Mucosa of descending colon (tissue), 3 donors: Measurements from ENCODE around the gene ZNF74. TPM values are rescaled to one million over a fixed set of nuclear protein-coding genes. Genes with fewer than 3 reads are reported as not detected.
"Not testable (repeated sequence)": the region's sequence is repeated elsewhere in the genome, so short reads cannot be mapped to it uniquely, and the experiment has no call there.

ENCODE experiments used
- ATAC-seq: fragments of 200-7000 bp; cut with Tn5 transposase; one replicate; pipeline ENCODE4 v1.9.1; 2020; ENCODE audit warnings: mild to moderate bottlenecking, moderate library complexity
- DNase-seq, 3 donors: peaks; one replicate each; pipeline ENCODE4 v3.0.0-alpha.2; 2020
- H3K36me3 ChIP-seq: fragments of 200-600 bp; one replicate; pipeline ENCODE4 v1.8.0; 2021; ENCODE audit warnings: low read depth, mild to moderate bottlenecking
- H3K4me1 ChIP-seq: fragments of 200-600 bp; one replicate; pipeline ENCODE4 v1.8.0; 2021; ENCODE audit warnings: low read depth, mild to moderate bottlenecking
- H3K4me3 ChIP-seq: fragments of 200-600 bp; one replicate; pipeline ENCODE4 v1.8.0; 2021; ENCODE audit warnings: mild to moderate bottlenecking
- H3K9me3 ChIP-seq: fragments of 200-600 bp; one replicate; pipeline ENCODE4 v1.8.0; 2021; ENCODE audit warnings: mild to moderate bottlenecking
- intact Hi-C, 2 donors: fragments of 100-400 bp; cut with DNase I in 1 of 2; cut with micrococcal nuclease in 1 of 2; formaldehyde crosslinking; loops; one replicate each; pipeline versions ENCODE4 v1.11.0 to v1.11.1; 2022; cut with DNase I, micrococcal nuclease
- total RNA-seq, 3 donors: library from RNA; stranded (reverse); fragmentation: NEBNext Ultra II Directional in 2 of 3; extraction: Animal tissue kit (Norgen Biotek cat#: 25700) in 2 of 3; gene quantifications; one replicate each; pipeline versions ENCODE4 v1.2.1 to v1.2.4, GENCODE V29; 2021 to 2023
- TF ChIP-seq, protein P1 (sequence below): fragments of 200-600 bp; IDR thresholded peaks from one replicate; pipeline ENCODE4 v1.8.0; 2022; ENCODE audit warnings: antibody characterized with exemption, mild to moderate bottlenecking
- donor health status: DM: no; HTN: no; CAD: no; lungs with moderate emphysema.
- donor health status: DM: no; HTN: no; CAD: no.
- donor health status: DM: no; HTN: yes; CAD: no.

ZNF74 gene
- total RNA-seq, 3 donors from 2014 or later: 4.2 to 14.4 (median 4.8) TPM

DNA sequence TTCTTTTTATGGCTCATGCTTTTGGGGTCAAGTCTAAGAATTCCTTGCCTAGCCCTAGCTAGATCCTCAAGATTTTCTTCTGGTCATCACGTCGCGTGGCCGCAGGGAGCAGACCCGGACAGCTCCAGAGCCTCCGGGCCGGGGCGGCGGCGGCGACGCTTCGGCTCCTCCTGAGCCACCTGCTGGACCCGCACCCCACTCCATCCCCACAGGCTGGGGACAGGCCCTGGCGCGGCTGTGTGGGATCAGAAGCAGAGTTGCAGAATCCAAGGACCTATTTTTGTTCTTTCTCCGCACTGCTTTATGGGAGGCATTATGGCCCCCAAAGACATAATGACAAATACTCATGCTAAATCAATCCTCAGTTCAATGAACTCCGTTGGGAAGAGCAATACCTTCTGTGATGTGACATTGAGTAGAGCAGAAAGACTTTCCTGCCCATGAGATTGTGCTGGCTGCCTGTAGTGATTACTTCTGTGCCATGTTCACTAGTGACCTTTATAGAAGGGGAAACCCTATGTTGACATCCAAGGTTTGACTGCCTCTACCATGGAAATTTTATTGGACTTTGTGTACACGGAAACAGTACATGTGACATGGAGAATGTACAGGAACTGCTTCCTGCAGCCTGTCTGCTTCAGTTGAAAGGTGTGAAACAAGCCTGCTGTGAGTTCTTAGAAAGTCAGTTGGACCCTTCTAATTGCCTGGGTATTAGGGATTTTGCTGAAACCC lies 56.0 kb downstream of the ZNF74 start:
- DNase-seq (no peak), ATAC-seq (peak; percentile 79)
- Histone ChIP-seq H3K4me3 (no peak overlapping the region), H3K4me1 (no peaks in the 10 kb centered on the region), H3K36me3 (no peaks in the 10 kb centered on the region), H3K9me3 (no peaks in the 10 kb centered on the region)
- intact Hi-C loops: no loop called here
- TF ChIP-seq, protein P1, sequence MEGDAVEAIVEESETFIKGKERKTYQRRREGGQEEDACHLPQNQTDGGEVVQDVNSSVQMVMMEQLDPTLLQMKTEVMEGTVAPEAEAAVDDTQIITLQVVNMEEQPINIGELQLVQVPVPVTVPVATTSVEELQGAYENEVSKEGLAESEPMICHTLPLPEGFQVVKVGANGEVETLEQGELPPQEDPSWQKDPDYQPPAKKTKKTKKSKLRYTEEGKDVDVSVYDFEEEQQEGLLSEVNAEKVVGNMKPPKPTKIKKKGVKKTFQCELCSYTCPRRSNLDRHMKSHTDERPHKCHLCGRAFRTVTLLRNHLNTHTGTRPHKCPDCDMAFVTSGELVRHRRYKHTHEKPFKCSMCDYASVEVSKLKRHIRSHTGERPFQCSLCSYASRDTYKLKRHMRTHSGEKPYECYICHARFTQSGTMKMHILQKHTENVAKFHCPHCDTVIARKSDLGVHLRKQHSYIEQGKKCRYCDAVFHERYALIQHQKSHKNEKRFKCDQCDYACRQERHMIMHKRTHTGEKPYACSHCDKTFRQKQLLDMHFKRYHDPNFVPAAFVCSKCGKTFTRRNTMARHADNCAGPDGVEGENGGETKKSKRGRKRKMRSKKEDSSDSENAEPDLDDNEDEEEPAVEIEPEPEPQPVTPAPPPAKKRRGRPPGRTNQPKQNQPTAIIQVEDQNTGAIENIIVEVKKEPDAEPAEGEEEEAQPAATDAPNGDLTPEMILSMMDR: no peak

DNA sequence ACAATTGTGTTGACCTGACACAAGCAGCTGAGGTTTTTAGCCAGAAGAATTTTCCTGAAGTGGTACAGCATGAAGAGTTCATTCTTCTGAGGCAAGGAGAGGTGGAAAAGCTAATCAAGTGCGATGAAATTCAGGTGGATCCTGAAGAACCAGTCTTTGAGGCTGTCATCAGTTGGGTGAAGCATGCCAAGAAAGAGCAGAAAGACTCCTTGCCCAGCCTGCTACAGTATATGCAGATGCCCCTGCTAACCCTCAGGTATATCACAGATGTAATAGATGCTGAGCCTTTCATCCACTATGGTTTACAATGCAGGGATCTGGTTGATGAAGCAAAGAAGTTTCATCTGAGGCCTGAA lies 56.6 kb downstream of the ZNF74 start:
- intact Hi-C loops: no loop called here
- TF ChIP-seq, protein P1: no peak
- H3K36me3 ChIP-seq: no peaks in the 10 kb centered on the region
- DNase-seq: no peak
- ATAC-seq: no peak
- H3K4me3 ChIP-seq: no peak overlapping the region
- no peaks in the 10 kb centered on the region for H3K4me1 ChIP-seq
- H3K9me3 ChIP-seq: no peaks in the 10 kb centered on the region

DNA sequence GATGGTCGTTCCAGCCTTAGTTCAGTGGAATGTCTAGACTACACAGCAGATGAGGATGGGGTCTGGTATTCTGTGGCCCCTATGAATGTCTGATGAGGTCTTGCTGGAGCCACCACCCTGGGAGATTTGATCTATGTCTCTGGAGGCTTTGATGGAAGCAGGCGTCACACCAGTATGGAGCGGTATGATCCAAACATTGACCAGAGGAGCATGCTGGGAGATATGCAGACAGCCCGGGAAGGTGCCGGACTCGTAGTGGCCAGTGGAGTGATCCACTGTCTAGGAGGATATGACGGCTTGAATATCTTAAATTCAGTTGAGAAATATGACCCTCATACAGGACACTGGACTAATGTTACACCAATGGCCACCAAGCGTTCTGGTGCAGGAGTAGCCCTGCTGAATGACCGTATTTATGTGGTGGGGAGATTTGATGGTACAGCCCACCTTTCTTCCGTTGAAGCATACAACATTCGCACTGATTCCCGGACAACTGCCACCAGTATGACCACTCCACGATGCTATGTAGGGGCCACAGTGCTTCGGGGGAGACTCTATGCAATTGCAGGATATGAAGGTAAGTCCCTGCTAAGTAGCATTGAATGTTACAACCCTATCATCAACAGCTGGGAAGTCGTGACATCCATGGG lies 57.3 kb downstream of the ZNF74 start:
- H3K9me3 ChIP-seq, intact Hi-C loops, ATAC-seq, H3K4me3 ChIP-seq, H3K4me1 ChIP-seq, DNase-seq, H3K36me3 ChIP-seq: not testable (repeated sequence)

DNA sequence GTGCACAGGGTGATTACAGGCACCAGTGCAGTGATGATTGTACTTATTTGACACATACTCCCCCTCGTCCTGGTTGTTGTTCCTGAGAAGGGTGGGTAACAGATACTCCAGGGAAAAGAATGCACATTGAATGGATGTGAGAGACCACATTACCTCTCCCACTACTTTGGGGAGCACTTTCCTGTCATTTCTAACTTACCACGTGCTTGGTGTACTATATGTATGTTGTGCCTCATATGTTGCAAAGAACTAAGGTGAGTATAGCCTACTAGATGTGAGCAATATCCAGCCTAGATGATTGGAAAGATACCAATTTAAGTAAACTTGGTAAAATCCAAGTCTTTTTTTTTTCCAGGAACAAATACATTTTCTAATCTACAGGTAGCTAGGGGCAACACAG lies 58.0 kb downstream of the ZNF74 start:
- Histone ChIP-seq H3K36me3 (no peaks in the 10 kb centered on the region), H3K4me3 (no peak overlapping the region), H3K9me3 (no peaks in the 10 kb centered on the region), H3K4me1 (no peaks in the 10 kb centered on the region)
- TF ChIP-seq, protein P1: no peak
- DNase-seq (no peak), ATAC-seq (no peak)
- intact Hi-C loops: no loop called here

DNA sequence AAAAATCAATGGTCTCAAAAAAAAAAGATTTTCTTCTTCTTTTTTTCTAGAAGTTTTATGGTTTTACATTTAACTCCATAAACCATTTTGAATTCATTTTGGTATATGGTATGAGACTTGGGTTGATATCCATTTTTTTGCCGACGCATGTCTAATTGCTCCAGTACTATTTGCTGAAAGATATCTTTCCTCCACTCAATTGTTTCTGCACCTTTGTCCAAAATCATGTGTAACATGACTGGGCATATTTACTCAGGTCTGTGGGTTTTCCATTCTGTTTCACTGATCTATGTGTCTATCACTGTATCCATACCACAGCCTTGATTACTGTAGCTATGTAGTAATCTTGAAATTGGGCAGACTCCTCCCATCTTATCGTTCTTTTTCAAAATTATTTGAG lies 59.3 kb downstream of the ZNF74 start:
- TF ChIP-seq, protein P1: no peak
- no peak overlapping the region for H3K4me3 ChIP-seq
- intact Hi-C loops: no loop called here
- H3K4me1 ChIP-seq: no peaks in the 10 kb centered on the region
- DNase-seq: no peak
- ATAC-seq: no peak
- H3K36me3 ChIP-seq: no peaks in the 10 kb centered on the region
- no peaks in the 10 kb centered on the region for H3K9me3 ChIP-seq

DNA sequence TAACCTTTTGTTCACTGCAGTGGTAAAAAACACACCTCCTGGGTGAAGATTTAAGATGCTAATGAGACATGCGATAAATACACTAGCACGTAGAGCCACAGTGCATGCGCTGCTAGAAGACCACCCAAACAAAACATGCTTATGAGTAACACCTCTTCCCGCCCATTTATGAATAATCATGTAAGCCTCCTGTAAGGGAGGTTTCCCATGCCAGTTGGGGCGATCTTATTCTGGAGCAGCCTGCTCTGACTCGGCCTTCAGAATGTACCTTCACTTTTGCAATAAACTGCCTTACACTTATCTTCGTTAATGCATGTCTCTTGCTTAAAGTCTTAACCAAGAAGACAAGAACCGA lies 61.7 kb downstream of the ZNF74 start:
- no peak for ATAC-seq
- DNase-seq: no peak

More for the DNA sequence above, 61.7 kb downstream of the ZNF74 start:
- TF ChIP-seq, protein P1: no peak
- Histone ChIP-seq H3K9me3 (no peaks in the 10 kb centered on the region), H3K4me3 (no peak overlapping the region), H3K4me1 (no peaks in the 10 kb centered on the region), H3K36me3 (no peaks in the 10 kb centered on the region)
- intact Hi-C loops: loop anchor here (5.0 kb wide), 2 partner anchors 33 to 38 kb away; no protein-coding TSS in a partner anchor
